Type B pancreatic cell (in vitro differentiated cells): ENCODE measurements around the gene ALOX15B. TPM values are rescaled to one million over a fixed set of nuclear protein-coding genes. Genes with fewer than 3 reads are reported as not detected.

Experiments
- DNase-seq: peaks from one replicate; pipeline ENCODE4 v3.0.0; 2021; ENCODE audit warnings: mixed read lengths; ENCODE audit not compliant: unreplicated experiment; ENCODE audit errors: extremely low spot score
- H3K27ac Mint-ChIP-seq: 2 replicates; pipeline ENCODE4 v1.8.0; 2021; ENCODE audit warnings: mild to moderate bottlenecking, mixed read lengths
- H3K27me3 Mint-ChIP-seq: 2 replicates; pipeline ENCODE4 v1.8.0; 2021; ENCODE audit warnings: mixed read lengths
- H3K36me3 Mint-ChIP-seq: 2 replicates; pipeline ENCODE4 v1.8.0; 2021; ENCODE audit warnings: mixed read lengths
- H3K4me1 Mint-ChIP-seq: one replicate; pipeline ENCODE4 v1.8.0; 2021; ENCODE audit warnings: mixed read lengths; ENCODE audit not compliant: unreplicated experiment
- H3K4me3 Mint-ChIP-seq: 2 replicates; pipeline ENCODE4 v1.8.0; 2021; ENCODE audit warnings: mild to moderate bottlenecking, mixed read lengths
- H3K9me3 Mint-ChIP-seq: 2 replicates; pipeline ENCODE4 v1.8.0; 2021; ENCODE audit warnings: mixed read lengths
- total RNA-seq: library from RNA; stranded (reverse); gene quantifications from 2 replicates; pipeline ENCODE4 v1.2.1, GENCODE V29; 2021; ENCODE audit warnings: low replicate concordance
- TF ChIP-seq, protein P1 (sequence below): fragments of 200-600 bp; sonication (generic); conservative IDR thresholded peaks from 2 replicates; pipeline ENCODE4 v1.5.0; 2021; ENCODE audit warnings: antibody characterized with exemption, mild to moderate bottlenecking

ALOX15B gene
- total RNA-seq, 1 donor from 2014 or later, result not detected

GRCh38 chr17:8004899-8005298, 34.0 kb upstream of the ALOX15B start:
- H3K4me1 Mint-ChIP-seq, result no peaks in the 10 kb centered on the region

GRCh38 chr17:8005357-8005756, 33.5 kb upstream of the ALOX15B start:
- H3K27ac Mint-ChIP-seq, result no peak overlapping the region
- H3K4me3 Mint-ChIP-seq, result no peak overlapping the region
- H3K36me3 Mint-ChIP-seq, result no peaks in the 10 kb centered on the region
- TF ChIP-seq, protein P1, sequence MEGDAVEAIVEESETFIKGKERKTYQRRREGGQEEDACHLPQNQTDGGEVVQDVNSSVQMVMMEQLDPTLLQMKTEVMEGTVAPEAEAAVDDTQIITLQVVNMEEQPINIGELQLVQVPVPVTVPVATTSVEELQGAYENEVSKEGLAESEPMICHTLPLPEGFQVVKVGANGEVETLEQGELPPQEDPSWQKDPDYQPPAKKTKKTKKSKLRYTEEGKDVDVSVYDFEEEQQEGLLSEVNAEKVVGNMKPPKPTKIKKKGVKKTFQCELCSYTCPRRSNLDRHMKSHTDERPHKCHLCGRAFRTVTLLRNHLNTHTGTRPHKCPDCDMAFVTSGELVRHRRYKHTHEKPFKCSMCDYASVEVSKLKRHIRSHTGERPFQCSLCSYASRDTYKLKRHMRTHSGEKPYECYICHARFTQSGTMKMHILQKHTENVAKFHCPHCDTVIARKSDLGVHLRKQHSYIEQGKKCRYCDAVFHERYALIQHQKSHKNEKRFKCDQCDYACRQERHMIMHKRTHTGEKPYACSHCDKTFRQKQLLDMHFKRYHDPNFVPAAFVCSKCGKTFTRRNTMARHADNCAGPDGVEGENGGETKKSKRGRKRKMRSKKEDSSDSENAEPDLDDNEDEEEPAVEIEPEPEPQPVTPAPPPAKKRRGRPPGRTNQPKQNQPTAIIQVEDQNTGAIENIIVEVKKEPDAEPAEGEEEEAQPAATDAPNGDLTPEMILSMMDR, result no peak
- no peaks in the 10 kb centered on the region for H3K4me1 Mint-ChIP-seq
- H3K27me3 Mint-ChIP-seq, result peaks cover 56% of the 10 kb centered on the region
- DNase-seq, result no peak
- H3K9me3 Mint-ChIP-seq, result no peaks in the 10 kb centered on the region

More at GRCh38 chr17:8004899-8005298, 34.0 kb upstream of the ALOX15B start:
- Mint-ChIP-seq H3K36me3 (no peaks in the 10 kb centered on the region), H3K4me3 (no peak overlapping the region), H3K27ac (no peak overlapping the region), H3K27me3 (peaks cover 58% of the 10 kb centered on the region), H3K9me3 (no peaks in the 10 kb centered on the region)
- no peak for DNase-seq
- TF ChIP-seq, protein P1, result no peak

DNA sequence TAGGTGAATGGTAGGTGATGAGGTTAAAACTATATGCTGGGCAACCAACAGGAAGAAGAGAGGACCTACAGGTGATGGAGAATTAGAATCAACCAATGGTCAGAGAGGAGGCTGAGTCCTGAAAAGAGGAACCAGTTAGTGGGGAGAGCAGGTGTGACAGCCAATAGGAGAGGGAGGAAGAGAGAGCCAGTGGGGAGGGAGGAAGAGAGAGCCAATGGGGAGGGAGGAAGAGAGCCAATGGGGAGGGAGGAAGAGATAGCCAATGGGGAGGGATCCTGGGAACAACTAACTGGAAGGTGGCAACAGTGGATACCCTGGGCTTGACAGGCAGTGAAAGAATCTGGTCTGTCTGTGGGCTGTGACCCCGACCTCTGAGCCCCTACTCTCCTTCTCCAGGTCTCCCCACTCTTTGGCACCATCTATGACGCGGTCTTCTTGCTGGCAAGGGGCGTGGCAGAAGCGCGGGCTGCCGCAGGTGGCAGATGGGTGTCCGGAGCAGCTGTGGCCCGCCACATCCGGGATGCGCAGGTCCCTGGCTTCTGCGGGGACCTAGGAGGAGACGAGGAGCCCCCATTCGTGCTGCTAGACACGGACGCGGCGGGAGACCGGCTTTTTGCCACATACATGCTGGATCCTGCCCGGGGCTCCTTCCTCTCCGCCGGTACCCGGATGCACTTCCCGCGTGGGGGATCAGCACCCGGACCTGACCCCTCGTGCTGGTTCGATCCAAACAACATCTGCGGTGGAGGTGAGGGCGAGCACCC, 32.7 kb upstream of the ALOX15B start:
- no peak overlapping the region for H3K27ac Mint-ChIP-seq
- H3K4me1 Mint-ChIP-seq, result no peaks in the 10 kb centered on the region
- TF ChIP-seq, protein P1, result no peak
- H3K9me3 Mint-ChIP-seq, result no peaks in the 10 kb centered on the region
- H3K27me3 Mint-ChIP-seq, result peaks cover 48% of the 10 kb centered on the region
- no peaks in the 10 kb centered on the region for H3K36me3 Mint-ChIP-seq
- DNase-seq, result no peak
- H3K4me3 Mint-ChIP-seq, result no peak overlapping the region

DNA sequence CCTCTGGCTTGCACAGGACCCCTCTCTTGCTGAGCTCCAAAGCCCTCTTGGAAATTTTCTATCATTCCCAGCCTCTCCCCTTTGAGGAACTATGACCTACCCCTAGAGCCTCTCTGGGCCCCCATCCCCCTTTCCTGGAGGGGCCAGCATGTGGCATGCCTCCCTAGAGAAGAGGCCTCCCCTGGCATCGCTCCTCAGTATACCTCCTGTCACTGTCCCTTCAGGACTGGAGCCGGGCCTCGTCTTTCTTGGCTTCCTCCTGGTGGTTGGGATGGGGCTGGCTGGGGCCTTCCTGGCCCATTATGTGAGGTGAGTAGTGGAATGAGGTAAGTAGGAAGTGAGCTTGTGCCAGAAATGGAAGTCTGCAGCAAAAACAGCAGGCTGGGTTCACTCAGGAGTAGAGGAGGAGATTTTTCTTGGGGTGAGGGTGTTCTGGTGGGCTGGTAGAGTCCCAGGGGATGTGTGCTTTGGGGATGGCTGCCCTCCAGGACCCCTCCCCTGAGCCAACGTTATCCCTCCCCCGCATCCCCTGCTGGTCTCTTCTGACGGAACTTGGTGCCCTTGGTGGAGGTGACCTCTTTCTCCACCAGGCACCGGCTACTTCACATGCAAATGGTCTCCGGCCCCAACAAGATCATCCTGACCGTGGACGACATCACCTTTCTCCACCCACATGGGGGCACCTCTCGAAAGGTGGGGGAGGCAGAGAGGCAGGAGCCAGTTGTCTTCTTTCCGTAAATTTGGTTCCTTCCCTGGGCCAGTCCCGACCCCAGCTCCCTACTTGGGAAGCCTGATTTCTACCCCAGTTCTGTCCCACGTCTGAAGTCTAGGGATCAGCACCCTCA, 31.8 kb upstream of the ALOX15B start:
- no peak for DNase-seq
- H3K27ac Mint-ChIP-seq, result no peak overlapping the region
- H3K36me3 Mint-ChIP-seq, result no peaks in the 10 kb centered on the region
- peaks cover 45% of the 10 kb centered on the region for H3K27me3 Mint-ChIP-seq
- H3K9me3 Mint-ChIP-seq, result no peaks in the 10 kb centered on the region
- TF ChIP-seq, protein P1, result no peak
- H3K4me1 Mint-ChIP-seq, result no peaks in the 10 kb centered on the region
- H3K4me3 Mint-ChIP-seq, result no peak overlapping the region

DNA sequence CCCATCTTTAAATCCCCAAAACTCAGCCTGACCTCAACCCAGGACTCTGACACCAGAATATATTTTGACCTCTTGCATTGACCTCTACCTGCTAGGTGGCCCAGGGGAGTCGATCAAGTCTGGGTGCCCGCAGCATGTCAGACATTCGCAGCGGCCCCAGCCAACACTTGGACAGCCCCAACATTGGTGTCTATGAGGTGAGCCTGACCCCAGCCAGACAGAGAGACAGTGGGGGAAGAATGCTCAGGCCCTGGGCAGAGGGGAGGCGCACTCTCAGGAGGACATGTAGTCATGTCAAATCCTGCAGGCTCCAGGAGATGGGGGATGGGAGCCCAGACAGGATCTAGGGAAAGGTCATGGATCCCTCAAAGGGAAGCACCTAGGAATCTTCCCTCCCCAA, 31.0 kb upstream of the ALOX15B start:
- peaks cover 45% of the 10 kb centered on the region for H3K27me3 Mint-ChIP-seq

More for the DNA sequence above, 31.0 kb upstream of the ALOX15B start:
- TF ChIP-seq, protein P1, result no peak
- H3K36me3 Mint-ChIP-seq, result no peaks in the 10 kb centered on the region
- H3K9me3 Mint-ChIP-seq, result no peaks in the 10 kb centered on the region
- no peaks in the 10 kb centered on the region for H3K4me1 Mint-ChIP-seq
- H3K4me3 Mint-ChIP-seq, result no peak overlapping the region
- DNase-seq, result no peak
- no peak overlapping the region for H3K27ac Mint-ChIP-seq
